Endothelial cell of umbilical vein (primary cell): ENCODE measurements around the gene CC2D2A.
"Not testable (repeated sequence)": the region's sequence is repeated elsewhere in the genome, so short reads cannot be mapped to it uniquely, and the experiment has no call there.

ENCODE experiments used
- EZH2 ChIP-seq: IDR thresholded peaks from 2 replicates; pipeline ENCODE4 v1.6.1; 2012; ENCODE audit warnings: borderline replicate concordance, low read depth, mild to moderate bottlenecking, moderate library complexity, low read length, inconsistent platforms; ENCODE audit not compliant: severe bottlenecking
- FOS ChIP-seq: IDR thresholded peaks from 2 replicates; pipeline ENCODE4 v1.6.1; 2011; ENCODE audit warnings: mild to moderate bottlenecking, low read length, moderate library complexity, borderline replicate concordance; ENCODE audit not compliant: insufficient read depth
- GATA2 ChIP-seq: IDR thresholded peaks from 2 replicates; pipeline ENCODE4 v1.7.0; 2011; ENCODE audit warnings: low read depth, mild to moderate bottlenecking, moderate library complexity, mixed read lengths, low read length; ENCODE audit not compliant: insufficient read length, insufficient read depth
- JUN ChIP-seq: IDR thresholded peaks from 2 replicates; pipeline ENCODE4 v1.6.1; 2011; ENCODE audit warnings: borderline replicate concordance, low read depth; ENCODE audit not compliant: insufficient read length, insufficient read depth
- MYC ChIP-seq: IDR thresholded peaks from one replicate; pipeline ENCODE4 v1.6.1; 2011; ENCODE audit warnings: mild to moderate bottlenecking, low read depth, low read length
- POLR2A ChIP-seq: IDR thresholded peaks from 2 replicates; pipeline ENCODE4 v1.6.1; 2012; ENCODE audit warnings: low read depth, mild to moderate bottlenecking, control low read depth, low read length
- POLR2AphosphoS5 ChIP-seq: IDR thresholded peaks from 2 replicates; pipeline ENCODE4 v1.6.1; 2012; ENCODE audit warnings: low read depth, mild to moderate bottlenecking, control low read depth, low read length, moderate library complexity; ENCODE audit not compliant: insufficient read depth
- TF ChIP-seq, protein P1 (sequence below), 2 donors: IDR thresholded peaks; 1 replicate in 1 of 2; 2 replicates in 1 of 2; pipeline ENCODE4 v1.5.1; 2011; ENCODE audit warnings: low read length in 2 of 2, mild to moderate bottlenecking in 2 of 2, moderate library complexity in 2 of 2, control low read depth in 1 of 2, inconsistent platforms in 1 of 2, low read depth in 1 of 2; ENCODE audit not compliant: insufficient read depth in 1 of 2; ENCODE audit errors: extremely low read depth in 1 of 2
- TF ChIP-seq, protein P2 (sequence below): IDR thresholded peaks from 2 replicates; pipeline ENCODE4 v1.6.1; 2011; ENCODE audit not compliant: insufficient read depth, insufficient read length

DNA sequence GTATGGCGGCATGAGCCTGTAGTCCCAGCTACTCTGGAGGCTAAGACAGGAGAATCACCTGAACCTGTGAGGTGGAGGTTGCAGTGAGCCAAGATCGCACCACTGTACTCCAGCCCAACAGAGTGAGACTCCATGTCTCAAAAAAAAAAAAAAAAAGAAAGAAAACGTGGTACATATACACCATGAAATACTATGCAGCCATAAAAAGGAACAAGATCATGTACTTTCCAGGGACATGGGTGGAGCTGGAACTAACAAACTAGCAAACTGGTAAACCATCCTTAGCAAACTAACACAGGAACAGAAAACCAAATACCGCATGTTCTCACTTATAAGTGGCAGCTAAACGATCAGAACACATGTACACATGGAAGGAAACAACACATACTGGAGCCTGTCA, 147.7 kb downstream of the CC2D2A start:
- not testable (repeated sequence) for TF ChIP-seq MYC, EZH2, POLR2A, POLR2AphosphoS5, GATA2, FOS, JUN
- TF ChIP-seq, protein P1, sequence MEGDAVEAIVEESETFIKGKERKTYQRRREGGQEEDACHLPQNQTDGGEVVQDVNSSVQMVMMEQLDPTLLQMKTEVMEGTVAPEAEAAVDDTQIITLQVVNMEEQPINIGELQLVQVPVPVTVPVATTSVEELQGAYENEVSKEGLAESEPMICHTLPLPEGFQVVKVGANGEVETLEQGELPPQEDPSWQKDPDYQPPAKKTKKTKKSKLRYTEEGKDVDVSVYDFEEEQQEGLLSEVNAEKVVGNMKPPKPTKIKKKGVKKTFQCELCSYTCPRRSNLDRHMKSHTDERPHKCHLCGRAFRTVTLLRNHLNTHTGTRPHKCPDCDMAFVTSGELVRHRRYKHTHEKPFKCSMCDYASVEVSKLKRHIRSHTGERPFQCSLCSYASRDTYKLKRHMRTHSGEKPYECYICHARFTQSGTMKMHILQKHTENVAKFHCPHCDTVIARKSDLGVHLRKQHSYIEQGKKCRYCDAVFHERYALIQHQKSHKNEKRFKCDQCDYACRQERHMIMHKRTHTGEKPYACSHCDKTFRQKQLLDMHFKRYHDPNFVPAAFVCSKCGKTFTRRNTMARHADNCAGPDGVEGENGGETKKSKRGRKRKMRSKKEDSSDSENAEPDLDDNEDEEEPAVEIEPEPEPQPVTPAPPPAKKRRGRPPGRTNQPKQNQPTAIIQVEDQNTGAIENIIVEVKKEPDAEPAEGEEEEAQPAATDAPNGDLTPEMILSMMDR (IDR thresholded peaks at IDR 0.05; ENCODE audit: extremely low read depth in 1 of 2, insufficient read depth in 1 of 2, low read depth in 1 of 2, low read length in 2 of 2), result not testable (repeated sequence)
- TF ChIP-seq, protein P2, sequence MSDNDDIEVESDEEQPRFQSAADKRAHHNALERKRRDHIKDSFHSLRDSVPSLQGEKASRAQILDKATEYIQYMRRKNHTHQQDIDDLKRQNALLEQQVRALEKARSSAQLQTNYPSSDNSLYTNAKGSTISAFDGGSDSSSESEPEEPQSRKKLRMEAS, result not testable (repeated sequence)
